SU-DHL-6 (cell line): Measurements from ENCODE around the gene ABCA13.

Experiments used
- H2AFZ ChIP-seq: fragments of 200-600 bp; sonication (generic); 2 replicates; pipeline ENCODE4 v1.6.1; 2014; ENCODE audit warnings: low read depth, mild to moderate bottlenecking, moderate library complexity, mixed read lengths, antibody characterized with exemption, low read length; ENCODE audit not compliant: severe bottlenecking
- H3F3A ChIP-seq: fragments of 200-600 bp; shearing (Covaris generic); 2 replicates; pipeline ENCODE4 v1.6.0; 2016; ENCODE audit warnings: antibody characterized with exemption, mild to moderate bottlenecking; ENCODE audit not compliant: insufficient read depth
- H3K27ac ChIP-seq: fragments of 200-600 bp; sonication (generic); 2 replicates; pipeline ENCODE4 v1.5.1; 2016; ENCODE audit warnings: low read depth, mild to moderate bottlenecking, low read length, moderate library complexity, mixed read lengths
- H3K27me3 ChIP-seq: fragments of 200-600 bp; sonication (generic), shearing (Covaris generic); 2 replicates; pipeline ENCODE4 v1.6.0; 2014; ENCODE audit warnings: mild to moderate bottlenecking, low read length
- H3K36me3 ChIP-seq: fragments of 200-600 bp; sonication (generic); 2 replicates; pipeline ENCODE4 v1.6.1; 2014; ENCODE audit warnings: mild to moderate bottlenecking, low read length, mixed read lengths
- H3K4me2 ChIP-seq: fragments of 300-600, 200-600 bp; shearing (Covaris generic), sonication (generic); 2 replicates; pipeline ENCODE4 v1.6.0; 2014; ENCODE audit warnings: low read length, low read depth, mild to moderate bottlenecking; ENCODE audit not compliant: poor library complexity, severe bottlenecking
- H3K4me3 ChIP-seq: fragments of 200-600 bp; sonication (generic); 2 replicates; pipeline ENCODE4 v1.5.1; 2014; ENCODE audit warnings: antibody characterized with exemption, low read length, mild to moderate bottlenecking, mixed read lengths; ENCODE audit not compliant: insufficient read depth, poor library complexity, severe bottlenecking
- H3K79me2 ChIP-seq: fragments of 200-600 bp; sonication (generic); 2 replicates; pipeline ENCODE4 v1.6.1; 2014; ENCODE audit warnings: mild to moderate bottlenecking, low read length, moderate library complexity; ENCODE audit not compliant: insufficient read depth
- H3K9ac ChIP-seq: fragments of 200-600 bp; sonication (generic); 2 replicates; pipeline ENCODE4 v1.7.0; 2014; ENCODE audit warnings: mild to moderate bottlenecking, low read length
- H3K9me2 ChIP-seq: fragments of 200-600 bp; sonication (generic); replicated peaks from 2 replicates; pipeline ENCODE4 v1.6.1; 2014; ENCODE audit warnings: low read length; ENCODE audit not compliant: insufficient read depth
- H3K9me3 ChIP-seq: fragments of 200-600 bp; sonication (generic); 2 replicates; pipeline ENCODE4 v1.6.1; 2014; ENCODE audit warnings: low read length, mixed read lengths; ENCODE audit not compliant: insufficient read depth
- H4K20me1 ChIP-seq: fragments of 200-600 bp; sonication (generic); 2 replicates; pipeline ENCODE4 v1.6.1; 2014; ENCODE audit warnings: low read depth, mild to moderate bottlenecking, antibody characterized with exemption, low read length, moderate library complexity, mixed read lengths
- CTCF ChIP-seq: fragments of 200-600 bp; sonication (generic); IDR thresholded peaks from one replicate; pipeline ENCODE4 v1.5.1; 2017; ENCODE audit warnings: antibody characterized with exemption, mild to moderate bottlenecking, low read length, moderate library complexity; ENCODE audit not compliant: insufficient read depth, poor library complexity, severe bottlenecking
- EZH2phosphoT487 ChIP-seq: fragments of 200-600 bp; sonication (generic), shearing (Covaris generic); conservative IDR thresholded peaks from 2 replicates; pipeline ENCODE4 v1.6.1; 2018; ENCODE audit warnings: mild to moderate bottlenecking, antibody characterized with exemption, low read length, moderate library complexity, mixed read lengths

ABCA13 gene

GRCh38 chr7:48426331-48426965 is 255.2 kb downstream of the ABCA13 start:
- H3K79me2 ChIP-seq = no peaks in the 10 kb centered on the region
- no peak overlapping the region for H3K9ac ChIP-seq
- TF ChIP-seq CTCF = no peak
- TF ChIP-seq EZH2phosphoT487 = no peak
- H3K36me3 ChIP-seq = no peaks in the 10 kb centered on the region
- no peaks in the 10 kb centered on the region for H3F3A ChIP-seq
- no peaks in the 10 kb centered on the region for H3K9me2 ChIP-seq
- no peaks in the 10 kb centered on the region for H3K27me3 ChIP-seq
- no peaks in the 10 kb centered on the region for H3K9me3 ChIP-seq
- H2AFZ ChIP-seq = no peak overlapping the region
- no peaks in the 10 kb centered on the region for H4K20me1 ChIP-seq
- no peak overlapping the region for H3K27ac ChIP-seq
- H3K4me2 ChIP-seq = no peak overlapping the region
- H3K4me3 ChIP-seq = no peak overlapping the region

GRCh38 chr7:48426966-48427555 is 255.8 kb downstream of the ABCA13 start:
- Histone ChIP-seq H3K4me2 (no peak overlapping the region), H2AFZ (no peak overlapping the region), H3K27ac (no peak overlapping the region)

GRCh38 chr7:48427671-48428070 is 256.4 kb downstream of the ABCA13 start:
- TF ChIP-seq CTCF (no peak), EZH2phosphoT487 (no peak)

More at GRCh38 chr7:48426966-48427555, 255.8 kb downstream of the ABCA13 start:
- H4K20me1 ChIP-seq = no peaks in the 10 kb centered on the region
- TF ChIP-seq EZH2phosphoT487 = no peak
- no peaks in the 10 kb centered on the region for H3K27me3 ChIP-seq
- no peak overlapping the region for H3K4me3 ChIP-seq
- no peak overlapping the region for H3K9ac ChIP-seq
- no peaks in the 10 kb centered on the region for H3F3A ChIP-seq
- no peaks in the 10 kb centered on the region for H3K36me3 ChIP-seq
- no peaks in the 10 kb centered on the region for H3K9me2 ChIP-seq
- no peaks in the 10 kb centered on the region for H3K9me3 ChIP-seq
- H3K79me2 ChIP-seq = no peaks in the 10 kb centered on the region

GRCh38 chr7:48428091-48428684 is 256.9 kb downstream of the ABCA13 start:
- Histone ChIP-seq H3K9me3 (no peaks in the 10 kb centered on the region), H3F3A (no peaks in the 10 kb centered on the region), H3K27ac (no peak overlapping the region), H3K36me3 (no peaks in the 10 kb centered on the region), H3K9ac (no peak overlapping the region), H3K9me2 (no peaks in the 10 kb centered on the region), H3K4me3 (no peak overlapping the region), H4K20me1 (no peaks in the 10 kb centered on the region), H3K4me2 (no peak overlapping the region), H3K79me2 (no peaks in the 10 kb centered on the region), H2AFZ (no peak overlapping the region), H3K27me3 (no peaks in the 10 kb centered on the region)
- TF ChIP-seq CTCF = no peak
- TF ChIP-seq EZH2phosphoT487 = no peak

More at GRCh38 chr7:48427671-48428070, 256.4 kb downstream of the ABCA13 start:
- H3K4me3 ChIP-seq = no peak overlapping the region
- no peak overlapping the region for H3K9ac ChIP-seq
- H3K36me3 ChIP-seq = no peaks in the 10 kb centered on the region
- H3K4me2 ChIP-seq = no peak overlapping the region
- no peaks in the 10 kb centered on the region for H4K20me1 ChIP-seq
- no peaks in the 10 kb centered on the region for H3K79me2 ChIP-seq
- H2AFZ ChIP-seq = no peak overlapping the region
- no peaks in the 10 kb centered on the region for H3K27me3 ChIP-seq
- H3F3A ChIP-seq = no peaks in the 10 kb centered on the region
- H3K9me2 ChIP-seq = no peaks in the 10 kb centered on the region
- H3K27ac ChIP-seq = no peak overlapping the region
- H3K9me3 ChIP-seq = no peaks in the 10 kb centered on the region
